IMR-90 (cell line): ENCODE data around the gene SLC25A52. TPM values are rescaled to one million over a fixed set of nuclear protein-coding genes. Genes with fewer than 3 reads are reported as not detected.

Source experiments
- ATAC-seq: fragments of 200-7000 bp; cut with Tn5 transposase; 2 replicates; pipeline ENCODE4 v1.9.1; 2020; ENCODE audit warnings: low read depth, mild to moderate bottlenecking, moderate library complexity
- BruUV-seq: library from RNA; stranded (reverse); fragments of 400-500 nt; replicated peaks from 2 replicates; lab custom pipeline; 2021; lab: Mats Ljungman, UMichigan
- CTCF ChIA-PET: fragments of 300-600 bp; formaldehyde crosslinking; extraction: SDS; loops from one replicate; lab custom pipeline; 2021; ENCODE audit warnings: antibody characterized with exemption; lab: Yijun Ruan, JAX
- POLR2A ChIA-PET: fragments of 300-600 bp; sonication (Branson Sonifier 250); formaldehyde crosslinking; loops from one replicate; lab custom pipeline; 2022; ENCODE audit warnings: antibody characterized with exemption; ENCODE audit not compliant: unreplicated experiment; lab: Charles Lee
- DNase-seq: peaks from one replicate; pipeline ENCODE4 v3.0.0; 2013
- H2AFZ ChIP-seq: replicated peaks from 2 replicates; pipeline ENCODE3; 2013; ENCODE audit warnings: low read length, mild to moderate bottlenecking; ENCODE audit not compliant: poor library complexity
- H2AK5ac ChIP-seq: 2 replicates; pipeline ENCODE4 v1.6.1; 2013; ENCODE audit warnings: low read depth, low read length, inconsistent platforms
- H2AK9ac ChIP-seq: replicated peaks from 2 replicates; pipeline ENCODE3; 2013; ENCODE audit warnings: mild to moderate bottlenecking, low read depth, low read length, moderate library complexity; ENCODE audit not compliant: poor library complexity
- H2BK120ac ChIP-seq: 2 replicates; pipeline ENCODE4 v1.6.1; 2013; ENCODE audit warnings: low read depth, low read length, inconsistent platforms
- H2BK15ac ChIP-seq: 3 replicates; pipeline ENCODE4 v1.6.1; 2013; ENCODE audit warnings: low read depth, low read length, inconsistent platforms
- H2BK20ac ChIP-seq: 2 replicates; pipeline ENCODE4 v1.6.1; 2013; ENCODE audit warnings: low read depth, mild to moderate bottlenecking, inconsistent platforms, low read length, moderate library complexity
- H2BK5ac ChIP-seq: 2 replicates; pipeline ENCODE4 v1.6.1; 2013; ENCODE audit warnings: mild to moderate bottlenecking, low read depth, low read length, inconsistent platforms; ENCODE audit not compliant: poor library complexity, severe bottlenecking
- H3K14ac ChIP-seq: replicated peaks from 2 replicates; pipeline ENCODE4 v1.6.1; 2013; ENCODE audit warnings: low read depth, low read length, inconsistent platforms
- H3K18ac ChIP-seq: 2 replicates; pipeline ENCODE4 v1.6.1; 2013; ENCODE audit warnings: low read depth, low read length, control low read depth
- H3K23ac ChIP-seq: 2 replicates; pipeline ENCODE4 v1.6.1; 2013; ENCODE audit warnings: low read depth, low read length, inconsistent platforms
- H3K27ac ChIP-seq: 2 replicates; pipeline ENCODE4 v1.5.1; 2013; ENCODE audit warnings: mild to moderate bottlenecking, control low read depth, low read length; ENCODE audit not compliant: insufficient read depth
- H3K27me3 ChIP-seq: 2 replicates; pipeline ENCODE4 v1.6.1; 2013; ENCODE audit warnings: low read length; ENCODE audit not compliant: control insufficient read depth, insufficient read depth
- H3K36me3 ChIP-seq: 2 replicates; pipeline ENCODE4 v1.6.1; 2013; ENCODE audit warnings: low read length, mixed read lengths; ENCODE audit not compliant: control insufficient read depth, insufficient read depth
- H3K4ac ChIP-seq: 2 replicates; pipeline ENCODE4 v1.6.1; 2013; ENCODE audit warnings: low read depth, low read length, inconsistent platforms
- H3K4me1 ChIP-seq: 2 replicates; pipeline ENCODE4 v1.6.1; 2013; ENCODE audit warnings: low read length, mixed read lengths; ENCODE audit not compliant: control insufficient read depth, insufficient read depth
- H3K4me2 ChIP-seq: 2 replicates; pipeline ENCODE4 v1.6.1; 2013; ENCODE audit warnings: low read depth, mild to moderate bottlenecking, control low read depth, low read length, moderate library complexity
- H3K4me3 ChIP-seq: 2 replicates; pipeline ENCODE4 v1.5.1; 2013; ENCODE audit warnings: low read depth, mild to moderate bottlenecking, control low read depth, low read length, moderate library complexity; ENCODE audit not compliant: insufficient read depth
- H3K56ac ChIP-seq: 2 replicates; pipeline ENCODE4 v1.6.1; 2013; ENCODE audit warnings: low read length, inconsistent platforms; ENCODE audit not compliant: insufficient read depth; ENCODE audit errors: extremely low read depth
- H3K79me1 ChIP-seq, 2 experiments: 2 replicates each; pipeline ENCODE4 v1.6.1; 2013; ENCODE audit warnings: low read length in 2 of 2, inconsistent platforms in 1 of 2, low read depth in 1 of 2
- H3K9ac ChIP-seq: 2 replicates; pipeline ENCODE4 v1.6.1; 2013; ENCODE audit warnings: low read depth, low read length, control low read depth
- H3K9me1 ChIP-seq: 2 replicates; pipeline ENCODE4 v1.6.1; 2013; ENCODE audit warnings: low read length, inconsistent platforms; ENCODE audit not compliant: insufficient read depth
- H3K9me3 ChIP-seq: 2 replicates; pipeline ENCODE4 v1.6.1; 2013; ENCODE audit warnings: low read length; ENCODE audit not compliant: control insufficient read depth, insufficient read depth
- H4K20me1 ChIP-seq: 2 replicates; pipeline ENCODE4 v1.6.1; 2013; ENCODE audit warnings: low read length, inconsistent platforms; ENCODE audit not compliant: insufficient read depth
- H4K5ac ChIP-seq: 2 replicates; pipeline ENCODE4 v1.6.1; 2013; ENCODE audit warnings: mild to moderate bottlenecking, low read depth, low read length, control low read depth
- H4K8ac ChIP-seq, 2 experiments: 2 replicates each; pipeline ENCODE4 v1.6.1; 2013; ENCODE audit warnings: low read depth in 2 of 2, low read length in 2 of 2, control low read depth in 1 of 2, inconsistent platforms in 1 of 2
- H4K91ac ChIP-seq: 2 replicates; pipeline ENCODE4 v1.6.1; 2013; ENCODE audit warnings: low read depth, low read length, inconsistent platforms; ENCODE audit not compliant: insufficient read depth
- NFE2L2 ChIP-seq: fragments of 150-350 bp; IDR thresholded peaks from 2 replicates; pipeline ENCODE4 v1.6.1; 2016; ENCODE audit warnings: low read depth, mild to moderate bottlenecking, low read length
- POLR2A ChIP-seq: IDR thresholded peaks from 2 replicates; pipeline ENCODE4 v1.6.1; 2012; ENCODE audit warnings: mild to moderate bottlenecking, low read depth, low read length
- WGBS, 2 experiments: methylation state at CpG; one replicate each; pipeline versions ENCODE4 v1.1.5 to v1.1.7; 2013; ENCODE audit warnings: missing lambda C conversion rate in 2 of 2; ENCODE audit not compliant: insufficient read length in 1 of 2; ENCODE audit errors: extremely low coverage in 2 of 2; 5-methylcytosine and 5-hydroxymethylcytosine counted together
- dilution Hi-C: fragments of 300-500 bp; cut with HindIII; formaldehyde crosslinking; loops from one replicate; pipeline ENCODE4 v1.14.3; 2018; ENCODE audit warnings: low sequenced_read_pairs; ENCODE audit not compliant: unreplicated experiment
- in situ Hi-C: fragments of 300-500 bp; cut with MboI; formaldehyde crosslinking; loops from 3 replicates; pipeline ENCODE4 v1.14.3; 2019; ENCODE audit warnings: low sequenced_read_pairs, inconsistent platforms, mixed read lengths
- intact Hi-C: fragments of 100-400 bp; cut with micrococcal nuclease; formaldehyde crosslinking; loops from 2 replicates; pipeline ENCODE4 v1.10.0; 2022
- polyA plus RNA-seq, 3 experiments: library from polyadenylated mRNA; depleted of rRNA; stranded (reverse); fragments of >200 nt; gene quantifications; 2 replicates each; pipeline ENCODE4 v1.2.3, GENCODE V29; 2012; ENCODE audit warnings: low replicate concordance in 1 of 3
- total RNA-seq: library from RNA; depleted of rRNA; stranded (reverse); fragments of >200 nt; gene quantifications from 2 replicates; pipeline ENCODE4 v1.2.3, GENCODE V29; 2012

SLC25A52 gene
- total and polyA plus RNA-seq, 2 of the 4 experiments (the other 2 are of a cell fraction) = not detected

- Histone ChIP-seq H3K23ac (no peak overlapping the region), H4K20me1 (no peaks in the 10 kb centered on the region), H2BK20ac (no peak overlapping the region), H3K4ac (no peak overlapping the region), H2BK120ac (no peak overlapping the region), H4K91ac (no peak overlapping the region), H2AK5ac (no peak overlapping the region), H4K8ac (no peak overlapping the region), H3K27me3 (no peaks in the 10 kb centered on the region), H3K4me2 (no peak overlapping the region), H3K18ac (no peak overlapping the region), H3K56ac (no peak overlapping the region), H4K5ac (no peak overlapping the region), H3K9ac (no peak overlapping the region), H3K36me3 (no peaks in the 10 kb centered on the region), H2AFZ (no peak overlapping the region), H2AK9ac (no peak overlapping the region), H3K4me3 (no peak overlapping the region), H3K27ac (no peak overlapping the region), H3K79me1 (no peaks in the 10 kb centered on the region), H3K9me1 (no peaks in the 10 kb centered on the region), H3K9me3 (no peaks in the 10 kb centered on the region), H2BK15ac (no peak overlapping the region), H3K4me1 (no peaks in the 10 kb centered on the region), H3K14ac (no peak overlapping the region), H2BK5ac (no peak overlapping the region)
- in situ Hi-C loops (no loop called here), intact Hi-C loops (no loop called here), dilution Hi-C loops (no loop called here)
- DNase-seq (no peak), ATAC-seq (no peak)
- no TSS peak for BruUV-seq
- POLR2A ChIA-PET = no interaction called here
- WGBS, 2 experiments = no CpG with 5 or more reads among the region's 6 CpGs
- CTCF ChIA-PET = no interaction called here
- TF ChIP-seq NFE2L2 (no peak), POLR2A (no peak)
These were observed 31.3 kb upstream of the SLC25A52 start for GRCh38 chr18:31791817-31792579.
